ENCODE results near the gene GCC1.

GCC1 gene

GRCh38 chr7:127585044-127585953 is at the start of gene GCC1:
TSS of gene GCC1 (minus strand) at chr7:127585596. CDS start at chr7:127585182, 414 bp downstream.
- peak; percentile 95 for DNase-seq

- no peak for DNase-seq
These were observed 47.0 kb upstream of the GCC1 start for GRCh38 chr7:127632276-127632910.

GRCh38 chr7:127629268-127629854 is 44.0 kb upstream of the GCC1 start:
- peak; percentile 62 for DNase-seq

GRCh38 chr7:127628445-127628844 is 43.0 kb upstream of the GCC1 start:
- no peak for DNase-seq

- no peak for DNase-seq
These were observed 39.9 kb upstream of the GCC1 start for GRCh38 chr7:127625331-127625730.

GRCh38 chr7:127620406-127621233 is 35.2 kb upstream of the GCC1 start:
- DNase-seq = no peak

- no peak for DNase-seq
These were observed 34.4 kb upstream of the GCC1 start for GRCh38 chr7:127619681-127620405.

GRCh38 chr7:127618775-127619174 is 33.4 kb upstream of the GCC1 start:
- no peak for DNase-seq

- no peak for DNase-seq
These were observed 32.6 kb upstream of the GCC1 start, which contains the start of gene PAX4 for GRCh38 chr7:127618042-127618441. TSS of gene PAX4 (minus strand) at chr7:127618142. CDS start at chr7:127615928, 2,214 bp downstream.

GRCh38 chr7:127616724-127617123 is 31.3 kb upstream of the GCC1 start:
- no peak for DNase-seq

GRCh38 chr7:127612263-127612662 is 26.9 kb upstream of the GCC1 start:
- no peak for DNase-seq

GRCh38 chr7:127609297-127609696 is 23.9 kb upstream of the GCC1 start:
- no peak for DNase-seq

- no peak for DNase-seq
These were observed 23.1 kb upstream of the GCC1 start for GRCh38 chr7:127608446-127608845.

- no peak for DNase-seq
These were observed 15.5 kb upstream of the GCC1 start for GRCh38 chr7:127600885-127601284.

GRCh38 chr7:127598318-127598717 is 12.9 kb upstream of the GCC1 start:
- DNase-seq = peak; percentile 29

GRCh38 chr7:127595737-127596136 is 10.3 kb upstream of the GCC1 start:
- no peak for DNase-seq

- no peak for DNase-seq
These were observed 9.1 kb upstream of the GCC1 start for GRCh38 chr7:127594490-127594889.

GRCh38 chr7:127592550-127592949 is 7.2 kb upstream of the GCC1 start:
- no peak for DNase-seq

- no peak for DNase-seq
These were observed 6.2 kb upstream of the GCC1 start for GRCh38 chr7:127591591-127591990.

- no peak for DNase-seq
These were observed 5.8 kb upstream of the GCC1 start for GRCh38 chr7:127591189-127591588.

GRCh38 chr7:127589896-127590295 is 4.5 kb upstream of the GCC1 start:
- no peak for DNase-seq
